K562 (cell line): ENCODE data around the gene NR2F6.

Source experiments
- CREB1 ChIP-seq, 2 experiments: sonication (generic) in 1 of 2; formaldehyde crosslinking in 1 of 2; IDR thresholded peaks; 2 replicates each; pipeline versions ENCODE4 v1.6.1 to v1.8.0; 2012 to 2022; ENCODE audit warnings: inconsistent platforms in 1 of 2, mild to moderate bottlenecking in 1 of 2, missing genetic modification reagents in 1 of 2, moderate library complexity in 1 of 2
- EHMT2 ChIP-seq: fragments of 450-650 bp; IDR thresholded peaks from 2 replicates; pipeline ENCODE4 v1.6.1; 2018; ENCODE audit warnings: antibody characterized with exemption
- EZH2 ChIP-seq: IDR thresholded peaks from 2 replicates; pipeline ENCODE4 v1.6.1; 2012; ENCODE audit warnings: low read depth, mild to moderate bottlenecking, inconsistent platforms, low read length, borderline replicate concordance
- POLR2A ChIP-seq: fragments of 450-650 bp; conservative IDR thresholded peaks from 2 replicates; pipeline ENCODE4 v1.6.1; 2016
- RFX1 ChIP-seq: fragments of 450-650 bp; IDR thresholded peaks from 2 replicates; pipeline ENCODE4 v1.6.1; 2016; ENCODE audit warnings: mild to moderate bottlenecking, moderate library complexity
- SMC3 ChIP-seq: conservative IDR thresholded peaks from 2 replicates; pipeline ENCODE4 v1.6.1; 2011; ENCODE audit warnings: low read depth, low read length, improper control_type of control experiment; ENCODE audit not compliant: insufficient read depth
- ZNF224 ChIP-seq: sonication (generic); formaldehyde crosslinking; IDR thresholded peaks from 2 replicates; pipeline ENCODE4 v1.8.0; 2022; ENCODE audit warnings: mild to moderate bottlenecking, missing genetic modification reagents
- ZNF589 ChIP-seq: fragments of 200-800 bp; sonication (Bioruptor generic); IDR thresholded peaks from 2 replicates; pipeline ENCODE4 v1.6.1; 2016; ENCODE audit warnings: low read depth, missing genetic modification characterization, missing compliant biosample characterization

GRCh38 chr19:17255150-17255621, 9.5 kb upstream of the NR2F6 start:
- TF ChIP-seq RFX1: no peak
- no peak for TF ChIP-seq POLR2A
- TF ChIP-seq ZNF589 (CRISPR knock-in tag): no peak
- TF ChIP-seq SMC3: no peak
- TF ChIP-seq EHMT2: no peak
- TF ChIP-seq EZH2: no peak
- TF ChIP-seq CREB1 (IDR thresholded peaks at IDR 0.05): no peak
- no peak for TF ChIP-seq CREB1 (CRISPR knock-in tag; IDR thresholded peaks at IDR 0.05)
- no peak for TF ChIP-seq ZNF224 (CRISPR knock-in tag)
